Endothelial cell of umbilical vein (primary cell): Measurements from ENCODE around the gene USH2A. TPM values are rescaled to one million over a fixed set of nuclear protein-coding genes. Genes with fewer than 3 reads are reported as not detected.

Experiments
- BruUV-seq: library from RNA; stranded (reverse); fragments of 400-500 nt; replicated peaks from 2 replicates; lab custom pipeline; 2021; lab: Mats Ljungman, UMichigan
- CTCF ChIA-PET: fragments of 300-600, 350-600 bp; sonication (Branson Sonifier 250); formaldehyde crosslinking; loops from one replicate; lab custom pipeline; 2021; ENCODE audit warnings: antibody characterized with exemption, inconsistent platforms; lab: Charles Lee
- POLR2A ChIA-PET: fragments of 300-600, 350-600 bp; sonication (Branson Sonifier 250); formaldehyde crosslinking; loops from one replicate; lab custom pipeline; 2021; ENCODE audit warnings: antibody characterized with exemption, inconsistent platforms; lab: Charles Lee
- DNase-seq: peaks from one replicate; pipeline ENCODE4 v3.0.0-alpha.2; 2011; ENCODE audit warnings: low read depth, low spot score
- FAIRE-seq: peaks from 2 replicates; lab custom pipeline; 2011; peaks lifted over from hg19 to GRCh38; lab: Jason Lieb, UNC
- H2AFZ ChIP-seq: 2 replicates; pipeline ENCODE4 v1.6.0; 2012; ENCODE audit warnings: low read depth, low read length, control low read depth, inconsistent platforms
- H3K27ac ChIP-seq: 2 replicates; pipeline ENCODE4 v1.5.1; 2011; ENCODE audit warnings: low read depth, mild to moderate bottlenecking, control low read depth, low read length, moderate library complexity; ENCODE audit not compliant: insufficient read depth
- H3K27me3 ChIP-seq, 2 experiments: 2 replicates each; pipeline versions ENCODE4 v1.6.0 to v1.6.1; 2011; ENCODE audit warnings: low read length in 2 of 2, mixed read lengths in 1 of 2; ENCODE audit not compliant: control insufficient read depth in 2 of 2, insufficient read depth in 2 of 2
- H3K36me3 ChIP-seq, 2 experiments: 2 replicates in 1 of 2; 3 replicates in 1 of 2; pipeline ENCODE4 v1.5.1; 2011; ENCODE audit warnings: low read length in 2 of 2, mild to moderate bottlenecking in 1 of 2, moderate library complexity in 1 of 2; ENCODE audit not compliant: control insufficient read depth in 2 of 2, insufficient read depth in 2 of 2; ENCODE audit errors: extremely low read depth in 1 of 2
- H3K4me1 ChIP-seq: 3 replicates; pipeline ENCODE4 v1.5.1; 2011; ENCODE audit warnings: mild to moderate bottlenecking, low read length; ENCODE audit not compliant: control insufficient read depth, insufficient read depth; ENCODE audit errors: extremely low read depth
- H3K4me2 ChIP-seq: 2 replicates; pipeline ENCODE4 v1.6.1; 2011; ENCODE audit warnings: low read length, control low read depth, mixed read lengths; ENCODE audit not compliant: insufficient read depth
- H3K4me3 ChIP-seq, 3 experiments: fragments of 200-600 bp in 1 of 3; sonication (generic), shearing (Covaris generic) in 1 of 3; replicated peaks in 1 of 3; 2 replicates each; pipeline ENCODE4 v1.5.1; 2011 to 2016; ENCODE audit warnings: control low read depth in 3 of 3, low read length in 3 of 3, mild to moderate bottlenecking in 2 of 3, inconsistent platforms in 1 of 3, low read depth in 1 of 3, moderate library complexity in 1 of 3; ENCODE audit not compliant: insufficient read depth in 1 of 3
- H3K79me2 ChIP-seq: 2 replicates; pipeline ENCODE4 v1.6.0; 2012; ENCODE audit warnings: low read length, inconsistent platforms; ENCODE audit not compliant: control insufficient read depth, insufficient read depth
- H3K9ac ChIP-seq: replicated peaks from 2 replicates; pipeline ENCODE3; 2011; ENCODE audit warnings: low read length, control low read depth; ENCODE audit not compliant: insufficient read depth; ENCODE audit errors: extremely low read depth
- H3K9me1 ChIP-seq: replicated peaks from 3 replicates; pipeline ENCODE4 v1.6.0; 2011; ENCODE audit warnings: mild to moderate bottlenecking, low read length; ENCODE audit not compliant: control insufficient read depth, insufficient read depth; ENCODE audit errors: extremely low read depth
- H3K9me3 ChIP-seq: replicated peaks from 2 replicates; pipeline ENCODE4 v1.5.1; 2012; ENCODE audit warnings: low read length, inconsistent platforms; ENCODE audit not compliant: control insufficient read depth, insufficient read depth
- H4K20me1 ChIP-seq: replicated peaks from 2 replicates; pipeline ENCODE3; 2011; ENCODE audit warnings: mild to moderate bottlenecking, low read length; ENCODE audit not compliant: control insufficient read depth, insufficient read depth; ENCODE audit errors: extremely low read depth
- CTCF ChIP-seq, 2 donors: IDR thresholded peaks; 1 replicate in 1 of 2; 2 replicates in 1 of 2; pipeline ENCODE4 v1.5.1; 2011; ENCODE audit warnings: low read length in 2 of 2, mild to moderate bottlenecking in 2 of 2, moderate library complexity in 2 of 2, control low read depth in 1 of 2, inconsistent platforms in 1 of 2, low read depth in 1 of 2; ENCODE audit not compliant: insufficient read depth in 1 of 2; ENCODE audit errors: extremely low read depth in 1 of 2
- EZH2 ChIP-seq: IDR thresholded peaks from 2 replicates; pipeline ENCODE4 v1.6.1; 2012; ENCODE audit warnings: borderline replicate concordance, low read depth, mild to moderate bottlenecking, moderate library complexity, low read length, inconsistent platforms; ENCODE audit not compliant: severe bottlenecking
- FOS ChIP-seq: IDR thresholded peaks from 2 replicates; pipeline ENCODE4 v1.6.1; 2011; ENCODE audit warnings: mild to moderate bottlenecking, low read length, moderate library complexity, borderline replicate concordance; ENCODE audit not compliant: insufficient read depth
- GATA2 ChIP-seq: IDR thresholded peaks from 2 replicates; pipeline ENCODE4 v1.7.0; 2011; ENCODE audit warnings: low read depth, mild to moderate bottlenecking, moderate library complexity, mixed read lengths, low read length; ENCODE audit not compliant: insufficient read length, insufficient read depth
- JUN ChIP-seq: IDR thresholded peaks from 2 replicates; pipeline ENCODE4 v1.6.1; 2011; ENCODE audit warnings: borderline replicate concordance, low read depth; ENCODE audit not compliant: insufficient read length, insufficient read depth
- MAX ChIP-seq: IDR thresholded peaks from 2 replicates; pipeline ENCODE4 v1.6.1; 2011; ENCODE audit not compliant: insufficient read depth, insufficient read length
- MYC ChIP-seq: IDR thresholded peaks from one replicate; pipeline ENCODE4 v1.6.1; 2011; ENCODE audit warnings: mild to moderate bottlenecking, low read depth, low read length
- POLR2A ChIP-seq: IDR thresholded peaks from 2 replicates; pipeline ENCODE4 v1.6.1; 2012; ENCODE audit warnings: low read depth, mild to moderate bottlenecking, control low read depth, low read length
- POLR2AphosphoS5 ChIP-seq: IDR thresholded peaks from 2 replicates; pipeline ENCODE4 v1.6.1; 2012; ENCODE audit warnings: low read depth, mild to moderate bottlenecking, control low read depth, low read length, moderate library complexity; ENCODE audit not compliant: insufficient read depth
- dilution Hi-C: fragments of 300-500 bp; cut with MboI; formaldehyde crosslinking; loops from one replicate; pipeline ENCODE4 v1.15.0; 2019; ENCODE audit warnings: low sequenced_read_pairs; ENCODE audit not compliant: extremely low pct_ligation_motif_present
- intact Hi-C: fragments of 100-400 bp; cut with micrococcal nuclease; formaldehyde crosslinking; loops from one replicate; pipeline ENCODE4 v1.10.0; 2022
- polyA plus RNA-seq, 4 experiments: library from polyadenylated mRNA; depleted of rRNA in 3 of 4; stranded (reverse) in 3 of 4; unstranded in 1 of 4; fragments of >200 nt; gene quantifications; 2 replicates each; pipeline versions ENCODE4 v1.2.1 to v1.2.3, GENCODE V29; 2011 to 2012; ENCODE audit warnings: missing spikeins in 1 of 4
- total RNA-seq: library from RNA; stranded (reverse); gene quantifications from 2 replicates; pipeline ENCODE4 v1.2.3, GENCODE V29; 2021

The USH2A gene
- total and polyA plus RNA-seq, 2 donors (not counting 3 experiments of a cell fraction or from before 2014, with no cell fraction given), result not detected

GRCh38 chr1:215635827-215636226 is 787.4 kb downstream of the USH2A start:
- no peak overlapping the region for H3K4me3 ChIP-seq
- H2AFZ ChIP-seq, result no peak overlapping the region
- H3K9me1 ChIP-seq, result no peaks in the 10 kb centered on the region
- no peaks in the 10 kb centered on the region for H3K79me2 ChIP-seq
- ChIA-PET POLR2A (no interaction called here), CTCF (no interaction called here)
- no peaks in the 10 kb centered on the region for H3K36me3 ChIP-seq
- DNase-seq, result no peak
- intact Hi-C loops, result no loop called here
- H4K20me1 ChIP-seq, result no peaks in the 10 kb centered on the region
- no peak for FAIRE-seq
- no peak overlapping the region for H3K9ac ChIP-seq
- H3K27me3 ChIP-seq, result no peaks in the 10 kb centered on the region
- dilution Hi-C loops, result no loop called here
- no TSS peak for BruUV-seq
- no peak overlapping the region for H3K27ac ChIP-seq
- no peaks in the 10 kb centered on the region for H3K4me1 ChIP-seq
- H3K4me2 ChIP-seq, result no peak overlapping the region
- H3K9me3 ChIP-seq, result no peaks in the 10 kb centered on the region
- TF ChIP-seq POLR2AphosphoS5 (no peak), EZH2 (no peak), MAX (no peak), JUN (no peak), POLR2A (no peak), GATA2 (no peak), MYC (no peak), CTCF (IDR thresholded peaks at IDR 0.05; ENCODE audit: extremely low read depth in 1 of 2, insufficient read depth in 1 of 2, low read depth in 1 of 2, low read length in 2 of 2) (no peak), FOS (no peak)
